SU-DHL-6 (cell line): ENCODE results near the gene TMEM204.

Experiments
- CTCF ChIP-seq: fragments of 200-600 bp; sonication (generic); IDR thresholded peaks from one replicate; pipeline ENCODE4 v1.5.1; 2017; ENCODE audit warnings: antibody characterized with exemption, mild to moderate bottlenecking, low read length, moderate library complexity; ENCODE audit not compliant: insufficient read depth, poor library complexity, severe bottlenecking
- EZH2phosphoT487 ChIP-seq: fragments of 200-600 bp; sonication (generic), shearing (Covaris generic); conservative IDR thresholded peaks from 2 replicates; pipeline ENCODE4 v1.6.1; 2018; ENCODE audit warnings: mild to moderate bottlenecking, antibody characterized with exemption, low read length, moderate library complexity, mixed read lengths

- TF ChIP-seq CTCF = no peak
- TF ChIP-seq EZH2phosphoT487 = no peak
Observed at GRCh38 chr16:1550069-1550468, 16.6 kb downstream of the TMEM204 start.
